ENCODE results near the gene DAZAP2.

The DAZAP2 gene, protein sequence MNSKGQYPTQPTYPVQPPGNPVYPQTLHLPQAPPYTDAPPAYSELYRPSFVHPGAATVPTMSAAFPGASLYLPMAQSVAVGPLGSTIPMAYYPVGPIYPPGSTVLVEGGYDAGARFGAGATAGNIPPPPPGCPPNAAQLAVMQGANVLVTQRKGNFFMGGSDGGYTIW

GRCh38 chr12:51238510-51239334 is at the start of gene DAZAP2:
Gene DAZAP2, plus strand, starts transcription at chr12:51238826. Its CDS starts 82 bp downstream, at chr12:51238908.
- peak; percentile 96 for DNase-seq (ENCODE audit: low spot score)

- DNase-seq (ENCODE audit: low spot score) = no peak
Observed at GRCh38 chr12:51189790-51190355, 48.8 kb upstream of the DAZAP2 start.

- no peak for DNase-seq (ENCODE audit: low spot score)
Observed at GRCh38 chr12:51190820-51191219, 47.8 kb upstream of the DAZAP2 start.

GRCh38 chr12:51191516-51192283 is 46.9 kb upstream of the DAZAP2 start:
- no peak for DNase-seq (ENCODE audit: low spot score)

DNA sequence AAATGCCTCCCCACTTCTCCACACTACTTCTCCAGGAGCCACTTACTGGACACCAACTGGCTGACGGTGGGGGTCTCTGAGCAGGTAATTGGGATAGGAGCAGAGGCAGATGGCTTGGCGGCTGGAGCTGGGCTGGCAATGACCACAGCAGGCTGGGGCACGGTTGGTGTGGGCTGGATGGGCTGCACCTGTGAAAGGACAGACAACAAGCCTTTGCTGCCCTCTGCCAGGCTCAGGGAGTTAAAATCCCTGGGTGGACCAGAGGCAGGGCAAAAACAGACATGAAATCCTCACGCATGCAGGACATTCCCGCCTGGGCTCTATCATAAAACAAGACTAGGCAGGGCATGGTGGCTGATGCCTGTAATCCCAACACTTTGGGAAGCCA is 46.3 kb upstream of the DAZAP2 start:
- no peak for DNase-seq (ENCODE audit: low spot score)

DNA sequence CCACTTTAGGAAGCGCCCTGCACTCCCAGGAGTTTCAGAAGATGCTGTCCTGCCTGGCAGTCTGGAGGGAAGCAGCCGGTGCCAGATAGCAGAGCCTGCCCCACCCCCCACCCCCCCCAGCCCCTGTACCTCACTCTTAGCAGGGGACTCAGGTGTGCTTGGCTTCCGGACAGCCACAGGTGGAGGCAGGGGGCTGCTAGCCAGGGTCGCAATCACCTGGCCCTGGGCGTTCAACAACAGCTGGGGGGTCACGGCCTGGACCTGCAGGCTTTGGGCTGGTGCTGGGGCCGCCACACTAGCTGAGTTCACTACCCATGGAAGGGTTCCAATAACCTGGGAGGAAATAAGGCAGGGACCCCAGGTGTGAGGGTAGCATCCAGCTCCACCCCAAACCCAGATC is 42.8 kb upstream of the DAZAP2 start:
- no peak for DNase-seq (ENCODE audit: low spot score)

DNA sequence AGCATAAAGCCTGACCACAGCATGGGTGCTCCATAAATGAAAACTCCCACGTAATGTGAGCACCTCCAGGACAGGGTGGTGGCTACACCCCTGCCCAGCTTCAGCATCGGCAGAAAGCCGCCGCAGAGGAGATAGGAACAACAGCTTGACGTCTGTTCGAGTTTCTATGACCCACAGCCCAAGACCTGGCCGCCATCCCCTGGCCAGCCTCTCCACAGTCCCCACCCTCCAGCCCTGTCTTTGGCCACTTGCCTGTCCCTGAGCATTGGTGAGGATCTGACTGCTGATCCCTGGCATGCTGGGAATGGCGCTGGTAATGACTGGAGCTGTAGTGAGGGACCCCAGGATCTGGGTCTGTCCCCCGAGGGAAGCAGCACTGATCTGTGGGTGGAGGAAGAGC is 42.1 kb upstream of the DAZAP2 start:
- no peak for DNase-seq (ENCODE audit: low spot score)

- no peak for DNase-seq (ENCODE audit: low spot score)
Observed at GRCh38 chr12:51197736-51198567, 40.7 kb upstream of the DAZAP2 start.

DNA sequence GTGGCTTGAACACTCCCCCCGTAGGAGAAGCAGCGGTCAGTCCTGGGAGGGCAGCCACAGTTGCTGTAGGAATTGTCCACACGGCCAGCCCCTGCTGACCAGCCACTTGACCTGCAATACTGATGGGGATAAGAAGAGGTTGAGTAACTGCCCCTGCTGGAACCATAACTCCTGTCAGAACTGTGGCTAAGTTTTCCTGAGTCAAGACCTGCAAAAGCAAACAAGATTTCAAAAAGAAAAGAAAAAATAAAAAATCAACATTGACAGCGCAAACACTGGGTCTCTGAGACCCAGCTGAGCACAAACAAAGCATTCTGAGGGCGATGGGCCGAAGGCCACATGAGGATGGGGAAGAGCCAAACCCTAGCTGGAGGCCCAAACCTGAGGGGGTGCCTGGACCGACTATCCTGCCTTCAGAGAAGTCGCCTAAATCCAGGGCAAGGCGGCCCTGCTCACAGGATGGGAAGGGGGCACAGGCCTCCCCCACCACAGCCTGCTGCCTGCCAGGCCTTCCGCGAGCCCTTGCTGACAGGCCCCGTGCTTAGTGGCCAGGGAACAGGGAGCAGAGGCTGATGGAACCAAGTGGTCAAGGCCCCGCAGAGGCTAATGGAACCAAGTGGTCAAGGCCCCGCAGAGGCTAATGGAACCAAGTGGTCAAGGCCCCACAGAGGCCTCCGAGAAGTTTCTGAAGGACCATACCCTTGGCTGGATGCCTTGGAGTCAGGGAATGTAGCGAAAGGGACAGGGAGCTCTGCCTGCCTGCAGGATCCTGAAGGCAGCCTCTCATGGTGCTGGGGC is 39.9 kb upstream of the DAZAP2 start:
- no peak for DNase-seq (ENCODE audit: low spot score)

GRCh38 chr12:51199366-51199945 is 39.2 kb upstream of the DAZAP2 start:
- DNase-seq (ENCODE audit: low spot score) = no peak

DNA sequence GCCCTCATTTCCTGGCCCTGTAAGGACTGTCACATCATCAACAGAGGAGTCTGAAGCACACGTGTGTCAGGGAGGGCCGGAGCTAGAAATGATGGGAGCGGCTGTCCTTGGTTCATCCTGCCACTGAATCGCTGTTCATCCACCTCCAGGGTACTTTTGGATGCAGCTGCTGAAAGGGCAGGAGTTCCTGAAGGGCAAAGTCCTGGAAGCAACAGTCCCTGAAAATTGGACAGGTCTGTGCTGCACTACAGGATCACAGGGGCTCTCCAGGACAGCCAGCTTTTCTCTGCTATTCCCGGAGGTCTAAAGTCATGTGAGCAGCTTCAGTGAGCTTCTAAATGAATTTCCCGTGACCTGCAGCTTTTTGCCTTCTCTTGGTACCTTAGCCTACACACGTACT is 38.5 kb upstream of the DAZAP2 start:
- no peak for DNase-seq (ENCODE audit: low spot score)

GRCh38 chr12:51200806-51201205 is 37.8 kb upstream of the DAZAP2 start:
- no peak for DNase-seq (ENCODE audit: low spot score)

DNA sequence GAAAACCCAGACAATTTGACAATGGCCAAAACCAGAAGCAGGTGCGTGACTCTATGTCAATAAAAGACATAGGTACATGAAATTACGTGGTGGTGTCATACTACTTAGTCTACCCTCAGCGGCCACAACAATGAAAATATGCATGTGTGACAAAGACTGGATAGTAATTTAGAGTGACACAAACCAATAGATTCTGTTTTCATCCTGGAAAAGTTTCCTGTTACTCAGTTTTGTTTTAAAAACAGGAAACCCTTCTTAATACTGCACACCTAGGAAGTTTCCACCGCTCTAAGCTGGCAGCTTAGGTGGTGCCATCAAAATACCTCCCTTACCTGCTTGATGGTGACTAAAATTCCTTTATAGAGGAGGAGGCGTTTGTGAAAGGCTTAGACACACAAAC is 35.9 kb upstream of the DAZAP2 start:
- DNase-seq (ENCODE audit: low spot score) = peak; percentile 54

DNA sequence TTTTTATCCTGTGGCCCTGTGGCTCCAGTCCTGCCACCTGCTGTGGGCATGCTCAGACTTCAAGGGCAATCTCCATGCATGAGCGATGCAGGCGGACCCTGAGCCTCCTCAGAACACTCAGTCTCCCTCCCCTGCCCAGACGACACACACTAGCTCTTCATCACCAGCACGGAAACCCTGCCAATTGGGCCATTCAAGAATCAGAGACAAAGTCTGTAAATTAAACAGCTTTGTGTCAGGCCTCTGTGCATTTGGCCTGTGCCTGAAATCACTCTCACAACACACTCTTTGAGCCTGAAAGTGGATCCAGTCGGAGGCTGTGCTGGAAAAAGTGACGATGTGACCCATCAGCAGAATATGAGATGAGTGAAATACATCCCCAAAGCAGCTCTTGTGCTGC is 33.3 kb upstream of the DAZAP2 start:
- DNase-seq (ENCODE audit: low spot score) = no peak

- DNase-seq (ENCODE audit: low spot score) = no peak
Observed at GRCh38 chr12:51208016-51208660, 30.5 kb upstream of the DAZAP2 start.

DNA sequence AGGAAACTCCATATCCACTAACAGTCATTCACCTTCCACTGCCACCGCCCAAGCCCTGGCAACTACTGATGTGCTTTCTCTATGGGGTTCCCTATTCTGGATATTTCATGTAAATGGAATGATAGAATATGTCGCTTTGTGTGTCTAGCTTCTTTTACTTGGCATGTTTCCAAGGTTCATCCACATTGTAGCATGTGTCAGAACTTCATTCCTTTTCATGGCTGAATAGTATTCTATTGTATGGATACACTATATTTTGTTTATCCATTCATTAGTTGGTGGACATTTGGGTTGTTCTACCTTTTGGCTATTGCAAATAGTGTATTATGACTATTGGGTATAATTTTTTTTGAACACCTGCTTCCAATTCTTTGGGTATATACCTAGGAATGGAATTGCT is 29.4 kb upstream of the DAZAP2 start:
- no peak for DNase-seq (ENCODE audit: low spot score)

GRCh38 chr12:51210690-51211395 is 27.8 kb upstream of the DAZAP2 start:
- no peak for DNase-seq (ENCODE audit: low spot score)

DNA sequence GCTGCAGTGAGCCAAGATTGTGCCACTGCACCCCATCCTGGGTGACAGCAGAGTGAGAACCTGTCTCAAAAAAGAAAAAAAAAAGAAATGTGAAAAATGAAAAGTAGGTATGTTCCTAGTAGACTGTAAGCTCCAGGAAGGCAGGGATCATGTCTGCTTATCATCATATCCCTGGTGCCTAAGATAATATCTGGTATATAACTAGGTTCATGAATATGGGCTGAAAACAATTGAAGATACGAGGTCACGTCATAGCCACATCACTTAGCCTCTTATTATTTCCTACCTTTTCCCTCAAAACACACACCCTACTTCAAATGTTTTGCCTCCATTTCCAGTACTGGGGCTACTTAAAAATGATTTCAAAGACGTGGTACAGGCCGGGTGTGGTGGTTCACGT is 23.7 kb upstream of the DAZAP2 start:
- no peak for DNase-seq (ENCODE audit: low spot score)

GRCh38 chr12:51216642-51217041 is 22.0 kb upstream of the DAZAP2 start:
- DNase-seq (ENCODE audit: low spot score) = no peak
